EL (cell line): ENCODE measurements around the gene EPB42.
A peak's percentile ranks its signal among the peaks of the same experiment; 100 is the strongest.
"Not testable (repeated sequence)": the region's sequence is repeated elsewhere in the genome, so short reads cannot be mapped to it uniquely, and the experiment has no call there.

Experiments
- DNase-seq: peaks from one replicate; pipeline ENCODE4 v3.0.0-alpha.2; 2016

The EPB42 gene

GRCh38 chr15:43239732-43240491 lies 19.1 kb upstream of the EPB42 start:
- DNase-seq = peak; percentile 11

- no peak for DNase-seq
Observed at GRCh38 chr15:43238671-43239131, 17.9 kb upstream of the EPB42 start.

GRCh38 chr15:43237842-43238470 lies 17.1 kb upstream of the EPB42 start:
- DNase-seq = no peak

GRCh38 chr15:43235536-43235935 lies 14.7 kb upstream of the EPB42 start:
- DNase-seq = no peak

- DNase-seq = no peak
Observed at GRCh38 chr15:43232289-43232874, 11.6 kb upstream of the EPB42 start.

- peak; percentile 57 for DNase-seq
Observed at GRCh38 chr15:43230640-43231115, 9.9 kb upstream of the EPB42 start.

- no peak for DNase-seq
Observed at GRCh38 chr15:43229977-43230376, 9.2 kb upstream of the EPB42 start.

GRCh38 chr15:43226436-43227305 lies 5.9 kb upstream of the EPB42 start:
- no peak for DNase-seq

GRCh38 chr15:43225950-43226255 lies 5.1 kb upstream of the EPB42 start:
- not testable (repeated sequence) for DNase-seq

- DNase-seq = peak; percentile 72
Observed at GRCh38 chr15:43225201-43225949, 4.6 kb upstream of the EPB42 start.

- no peak for DNase-seq
Observed at GRCh38 chr15:43221422-43221821, 604 bp upstream of the EPB42 start.

- no peak for DNase-seq
Observed at GRCh38 chr15:43219929-43220928, 589 bp downstream of the EPB42 start.

GRCh38 chr15:43218908-43219706 lies 1.7 kb downstream of the EPB42 start:
- DNase-seq = peak; percentile 48

- no peak for DNase-seq
Observed at GRCh38 chr15:43215961-43216360, 4.9 kb downstream of the EPB42 start.

- DNase-seq = no peak
Observed at GRCh38 chr15:43214592-43215295, 6.1 kb downstream of the EPB42 start.

- DNase-seq = no peak
Observed at GRCh38 chr15:43214169-43214568, 6.6 kb downstream of the EPB42 start.

- no peak for DNase-seq
Observed at GRCh38 chr15:43213466-43213865, 7.4 kb downstream of the EPB42 start.

GRCh38 chr15:43212951-43213350 lies 7.9 kb downstream of the EPB42 start:
- no peak for DNase-seq

GRCh38 chr15:43212299-43212698 lies 8.5 kb downstream of the EPB42 start:
- no peak for DNase-seq
